H54 (cell line): Measurements from ENCODE around the gene CACNA2D2.

Experiments used
- DNase-seq: peaks from one replicate; pipeline ENCODE4 v3.0.0; 2011; ENCODE audit warnings: low spot score, mixed read lengths; ENCODE audit not compliant: insufficient read length
- FAIRE-seq: peaks from 3 replicates; lab custom pipeline; 2011; peaks lifted over from hg19 to GRCh38; lab: Jason Lieb, UNC
- POLR2A ChIP-seq: IDR thresholded peaks from 2 replicates; pipeline ENCODE4 v1.6.1; 2011; ENCODE audit warnings: low read depth, mild to moderate bottlenecking, low read length

CACNA2D2 gene

DNA sequence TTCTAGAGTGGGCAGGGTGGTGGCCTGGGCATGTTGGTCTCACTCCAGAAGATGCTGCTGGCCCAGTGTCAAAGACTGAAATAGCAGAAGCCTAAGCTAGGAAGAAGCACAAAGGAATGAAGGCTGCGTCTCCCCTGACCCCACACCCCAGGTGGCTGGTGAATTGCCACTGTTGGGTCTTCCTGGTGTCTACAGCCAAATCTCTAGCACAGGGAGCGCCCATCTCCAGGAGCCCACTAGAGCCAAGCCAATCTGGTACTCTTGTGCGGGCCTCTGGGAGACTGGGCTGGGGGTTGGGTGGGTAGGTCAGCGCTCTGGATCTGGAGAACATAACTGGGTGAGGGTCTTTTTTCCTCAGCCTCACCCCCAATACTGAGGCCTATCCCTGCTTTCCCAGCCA lies 176.3 kb downstream of the CACNA2D2 start:
- no peak for FAIRE-seq
- TF ChIP-seq POLR2A: no peak
- DNase-seq: no peak

DNA sequence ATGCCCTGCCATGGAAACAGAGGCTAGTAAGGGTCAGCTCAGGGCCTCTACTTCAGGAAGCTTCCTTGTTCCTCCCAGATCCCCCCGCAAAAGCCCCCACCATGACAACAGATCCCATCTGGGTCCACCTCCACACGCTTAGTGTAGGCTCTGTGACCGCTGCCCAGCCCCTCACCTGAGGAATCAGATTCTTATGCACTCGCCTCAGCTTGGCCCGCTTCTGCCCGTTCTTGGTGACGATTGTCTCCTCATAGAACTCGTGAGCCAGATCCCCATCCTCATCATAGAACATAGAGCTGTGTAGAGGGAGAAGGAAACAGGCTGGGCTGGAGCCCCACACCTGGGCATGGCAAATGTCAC lies 177.3 kb downstream of the CACNA2D2 start:
- FAIRE-seq: no peak
- no peak for DNase-seq
- no peak for TF ChIP-seq POLR2A

DNA sequence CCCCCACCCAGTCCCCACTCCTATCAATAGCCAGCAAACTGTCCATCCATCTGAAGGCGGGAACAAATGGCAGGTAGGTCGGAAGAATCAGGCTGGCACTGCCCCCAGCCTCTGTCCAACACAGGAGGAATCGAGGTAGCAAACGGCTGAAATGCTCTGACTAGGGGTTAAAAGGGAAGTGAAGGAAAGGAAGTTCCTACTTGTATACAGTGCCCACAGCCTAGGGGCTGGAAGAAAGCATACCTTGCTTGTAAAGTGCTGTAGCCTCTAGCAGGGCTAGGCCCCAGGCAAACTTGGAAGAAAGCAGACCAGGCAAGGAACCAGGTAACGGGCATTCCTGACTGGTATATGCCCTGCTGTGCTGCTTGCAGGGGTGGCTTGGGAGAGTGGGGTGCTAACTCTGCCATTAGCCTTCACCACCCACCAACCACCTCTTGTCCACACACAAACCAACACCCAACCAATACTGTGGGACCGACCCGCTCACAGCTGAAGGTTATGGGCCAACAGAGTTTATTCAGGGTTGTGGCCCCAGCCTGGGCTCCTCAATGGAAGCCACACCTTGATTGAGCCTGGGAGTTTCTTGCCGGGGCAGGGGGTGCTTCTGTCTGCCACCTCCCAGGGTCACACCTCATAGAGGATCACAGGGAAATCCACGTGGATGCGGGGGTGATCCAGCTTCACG lies 177.8 kb downstream of the CACNA2D2 start:
- FAIRE-seq: no peak
- no peak for DNase-seq
- TF ChIP-seq POLR2A: no peak

DNA sequence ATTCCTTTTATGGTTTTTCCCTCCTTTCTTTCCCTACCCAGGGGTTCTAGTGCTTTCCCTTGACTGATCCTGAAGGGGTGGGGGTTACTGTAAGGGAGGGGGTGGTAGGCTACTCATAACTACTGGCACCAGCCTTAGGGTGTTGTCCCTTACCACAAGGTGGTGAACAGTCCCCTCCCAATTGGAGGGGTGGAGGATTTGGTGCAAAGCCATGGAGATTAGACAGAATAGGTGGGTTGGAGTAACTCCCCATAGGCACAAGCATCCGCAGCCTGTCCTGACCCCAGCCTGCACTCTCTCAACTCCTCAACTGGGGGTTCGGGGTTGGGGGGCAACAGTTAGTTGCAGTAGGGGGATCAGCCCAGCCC lies 178.3 kb downstream of the CACNA2D2 start:
- TF ChIP-seq POLR2A: no peak
- no peak for FAIRE-seq

DNA sequence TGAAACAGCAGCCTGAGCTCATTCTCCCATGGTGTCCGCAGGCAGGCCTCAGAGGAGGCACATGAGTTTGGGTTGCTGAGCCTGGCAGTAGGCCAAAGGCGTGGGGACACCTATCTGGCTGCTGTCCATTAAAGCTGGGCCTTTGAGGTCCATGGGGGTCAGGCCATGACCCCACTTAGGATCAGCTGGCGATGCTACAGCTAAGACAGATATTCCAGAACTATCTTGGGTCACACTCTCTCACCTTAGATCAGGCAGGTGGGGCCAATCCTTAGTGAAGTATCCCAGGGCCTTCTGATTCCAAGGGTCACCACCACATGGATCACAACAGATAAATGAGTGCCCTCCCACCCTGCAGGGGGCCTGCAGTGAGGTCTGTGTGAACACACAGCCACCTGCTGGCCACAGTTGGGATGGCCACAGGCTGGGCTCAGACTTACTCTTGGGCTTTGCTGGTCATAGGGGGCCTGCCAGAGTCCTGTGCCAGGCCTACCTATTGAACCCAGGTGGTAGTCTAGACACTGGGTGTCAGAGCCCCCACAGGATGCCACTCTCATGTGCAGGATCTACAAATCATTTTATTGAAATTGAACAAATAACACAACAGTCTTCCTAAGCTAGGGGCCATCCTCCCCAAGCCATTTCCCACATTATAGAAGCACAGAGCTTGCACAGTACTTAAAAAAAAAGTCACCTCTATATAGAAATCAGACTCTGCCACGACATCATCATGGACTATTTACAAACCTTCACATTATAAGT lies 178.9 kb downstream of the CACNA2D2 start:
- FAIRE-seq: no peak
- peak; percentile 83 for DNase-seq
- TF ChIP-seq POLR2A: no peak

More for the DNA sequence above, 178.3 kb downstream of the CACNA2D2 start:
- DNase-seq: no peak

DNA sequence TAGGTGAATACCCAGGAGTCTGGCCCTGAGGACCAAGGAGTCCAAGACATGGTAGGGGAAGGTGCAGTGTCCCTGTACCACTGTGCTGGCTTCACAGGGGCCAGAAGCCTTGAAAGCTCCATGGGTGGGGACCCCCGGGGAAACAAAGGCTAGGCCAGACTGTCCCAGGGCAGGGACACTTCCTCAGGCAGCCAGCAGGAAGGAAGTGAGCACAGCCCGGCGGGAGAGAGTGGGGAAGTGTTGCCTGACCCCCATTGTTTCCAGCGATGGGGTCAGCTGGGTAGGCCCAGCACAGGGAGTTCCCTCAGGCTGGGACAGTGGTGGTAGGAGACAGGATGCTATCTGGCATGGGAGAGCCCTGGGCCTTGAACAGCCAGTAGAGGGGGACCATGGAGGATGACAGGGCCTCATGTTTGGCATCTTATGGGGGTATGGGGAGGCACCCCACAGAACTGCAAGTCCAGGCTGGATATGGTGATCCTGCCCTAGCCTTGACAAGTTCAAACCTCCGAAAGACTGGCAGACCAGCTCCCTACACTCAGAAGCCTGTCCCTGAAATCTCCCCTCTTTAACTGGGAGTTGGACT lies 179.7 kb downstream of the CACNA2D2 start:
- FAIRE-seq: no peak

DNA sequence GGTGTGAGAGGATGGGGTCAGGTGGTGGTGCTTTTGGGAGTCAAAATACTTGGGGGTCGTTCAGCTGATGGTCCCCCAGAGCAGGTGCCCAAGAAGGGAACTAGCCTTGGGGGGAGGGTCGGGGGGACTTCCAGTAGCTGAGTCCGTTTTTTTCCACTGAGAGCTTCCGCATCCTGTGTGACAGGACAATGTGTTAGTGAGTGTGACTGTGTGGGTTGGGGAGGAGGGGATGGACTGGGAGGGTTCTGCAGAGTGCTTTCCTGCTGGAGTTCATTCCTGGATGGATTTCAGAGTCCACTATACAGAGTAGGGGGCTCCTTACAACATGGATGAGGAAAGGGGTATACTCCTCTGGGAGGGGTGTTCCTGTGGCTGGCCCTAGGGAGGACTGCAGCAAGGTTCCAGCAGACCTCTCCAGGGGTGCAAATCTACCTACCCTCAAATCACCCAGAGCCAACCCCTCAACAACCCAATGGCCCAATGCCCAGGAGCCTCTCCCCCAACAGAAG lies 180.3 kb downstream of the CACNA2D2 start:
- TF ChIP-seq POLR2A: no peak
- no peak for FAIRE-seq

More for the DNA sequence above, 179.7 kb downstream of the CACNA2D2 start:
- DNase-seq: no peak
- no peak for TF ChIP-seq POLR2A

DNA sequence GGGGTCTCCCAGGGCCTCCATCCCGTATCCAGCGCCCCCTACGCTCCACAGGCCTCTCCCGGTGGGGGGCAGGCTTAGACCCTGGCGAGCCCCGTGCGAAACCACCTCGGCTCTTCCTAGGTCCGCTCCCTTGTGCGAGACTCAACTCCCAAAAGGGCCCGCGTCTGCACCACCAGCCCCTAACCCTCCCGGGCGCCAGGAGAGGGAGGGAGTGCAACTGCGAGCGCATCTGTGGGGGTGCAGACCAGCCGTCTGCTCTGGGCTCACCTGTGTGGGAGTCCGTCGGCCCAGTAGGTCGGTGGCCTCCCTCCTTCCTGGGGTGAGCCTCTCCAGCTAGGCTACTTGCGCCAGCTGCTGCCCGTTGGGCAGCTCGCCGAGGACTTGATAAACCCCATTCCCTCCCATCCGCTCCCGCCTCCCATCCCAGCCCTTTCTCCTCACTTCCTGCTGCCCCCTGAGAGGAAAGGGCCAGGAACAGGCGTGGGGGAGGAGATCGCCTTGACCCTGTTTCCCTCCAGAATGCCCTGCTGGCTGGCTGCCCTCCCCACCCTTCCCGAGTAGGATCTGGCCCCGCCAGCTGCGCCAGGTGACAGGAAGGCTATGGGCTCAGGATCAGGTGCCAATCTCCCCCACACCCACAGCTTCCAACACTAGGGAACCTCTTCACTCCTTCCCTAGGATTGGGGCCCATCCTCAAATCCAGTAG lies 180.9 kb downstream of the CACNA2D2 start, which contains the start of gene HYAL2:
TSS of gene HYAL2 (minus strand) at position 360 of the 706 bp plus-strand sequence. CDS start 2,256 bp downstream, outside the sequence.
- no peak for FAIRE-seq
- DNase-seq: no peak
- no peak for TF ChIP-seq POLR2A

More for the DNA sequence above, 180.3 kb downstream of the CACNA2D2 start:
- no peak for DNase-seq

DNA sequence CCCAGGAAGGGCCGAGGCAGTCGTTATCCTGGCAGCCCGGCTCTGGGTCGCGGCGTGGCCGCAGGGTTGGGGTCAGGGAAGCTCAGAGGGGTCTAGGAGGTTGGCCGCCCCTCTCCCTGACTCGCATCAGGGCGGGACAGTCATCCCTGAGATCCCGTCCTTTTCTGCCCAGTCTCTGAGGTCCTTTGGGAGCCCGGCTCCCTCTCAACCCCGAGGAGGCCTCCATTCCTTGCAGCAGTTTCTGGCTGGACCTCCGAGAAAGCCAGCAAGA lies 181.4 kb downstream of the CACNA2D2 start:
- no peak for TF ChIP-seq POLR2A

DNA sequence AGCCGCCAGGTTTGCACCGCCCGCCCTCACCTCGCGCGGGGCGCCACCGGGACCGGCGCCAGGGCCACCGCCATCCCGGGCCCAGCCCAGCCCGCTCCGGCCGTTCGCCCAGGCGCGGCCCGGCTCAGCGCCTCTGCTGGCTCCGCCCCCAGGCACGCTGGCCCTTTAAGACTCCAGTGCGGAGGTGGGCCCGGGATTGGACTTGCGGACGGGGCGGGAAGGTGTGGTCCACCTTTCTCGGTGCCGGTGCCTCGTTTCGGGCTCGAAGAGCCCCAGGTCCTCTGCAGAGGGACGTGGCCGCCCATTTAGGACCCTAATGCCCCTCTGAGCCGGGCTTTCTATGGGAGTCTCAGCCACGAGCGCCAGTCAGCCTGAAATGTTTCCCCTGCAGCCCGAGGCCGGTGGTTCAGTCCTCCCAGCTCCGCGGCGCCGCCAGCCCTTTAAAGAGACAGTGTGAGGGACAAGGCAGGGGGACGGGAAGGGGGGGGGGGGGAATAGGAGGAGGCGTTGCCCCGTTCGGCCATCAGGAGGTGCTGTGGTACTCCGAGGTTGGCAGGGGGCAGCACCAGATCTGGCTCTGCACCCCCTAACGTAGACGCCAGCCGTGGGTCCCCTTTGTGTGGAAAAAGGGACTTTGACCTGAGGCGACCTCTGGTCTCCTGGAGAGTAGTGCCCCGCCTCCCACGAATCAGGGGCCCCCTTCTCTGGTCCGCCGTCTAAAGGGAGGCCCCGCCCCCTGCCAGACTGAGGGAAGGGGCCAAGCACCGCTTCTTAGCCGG lies 181.9 kb downstream of the CACNA2D2 start:
- peak; percentile 81 for DNase-seq
- no peak for FAIRE-seq
- TF ChIP-seq POLR2A: peak; percentile 73

More for the DNA sequence above, 181.4 kb downstream of the CACNA2D2 start:
- DNase-seq (no peak), FAIRE-seq (no peak)

DNA sequence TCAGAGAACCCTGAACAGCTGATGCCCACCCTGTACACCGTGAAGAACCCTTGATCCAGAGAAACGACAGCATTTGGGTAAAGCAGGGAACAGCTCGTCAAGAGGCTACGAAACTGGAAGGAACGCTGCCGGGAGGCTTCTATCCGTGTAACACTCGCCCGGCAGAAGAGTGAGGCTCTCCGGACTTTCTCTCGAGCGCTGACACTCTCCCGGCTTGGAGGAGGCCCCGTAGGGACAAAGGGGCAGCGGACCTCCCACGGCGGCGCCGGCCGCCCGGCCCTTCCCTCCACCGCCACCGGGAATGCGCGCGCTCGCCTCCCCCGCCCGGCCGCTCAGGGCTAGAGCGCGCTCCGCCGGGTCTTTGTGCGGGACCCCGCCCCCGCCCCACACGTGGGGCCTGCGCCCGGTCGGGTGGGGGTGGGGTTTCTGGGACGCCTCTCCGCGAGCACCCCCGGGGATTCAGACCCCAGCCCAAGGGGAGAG lies 182.5 kb downstream of the CACNA2D2 start:
- FAIRE-seq (no peak), DNase-seq (no peak)
- no peak for TF ChIP-seq POLR2A

DNA sequence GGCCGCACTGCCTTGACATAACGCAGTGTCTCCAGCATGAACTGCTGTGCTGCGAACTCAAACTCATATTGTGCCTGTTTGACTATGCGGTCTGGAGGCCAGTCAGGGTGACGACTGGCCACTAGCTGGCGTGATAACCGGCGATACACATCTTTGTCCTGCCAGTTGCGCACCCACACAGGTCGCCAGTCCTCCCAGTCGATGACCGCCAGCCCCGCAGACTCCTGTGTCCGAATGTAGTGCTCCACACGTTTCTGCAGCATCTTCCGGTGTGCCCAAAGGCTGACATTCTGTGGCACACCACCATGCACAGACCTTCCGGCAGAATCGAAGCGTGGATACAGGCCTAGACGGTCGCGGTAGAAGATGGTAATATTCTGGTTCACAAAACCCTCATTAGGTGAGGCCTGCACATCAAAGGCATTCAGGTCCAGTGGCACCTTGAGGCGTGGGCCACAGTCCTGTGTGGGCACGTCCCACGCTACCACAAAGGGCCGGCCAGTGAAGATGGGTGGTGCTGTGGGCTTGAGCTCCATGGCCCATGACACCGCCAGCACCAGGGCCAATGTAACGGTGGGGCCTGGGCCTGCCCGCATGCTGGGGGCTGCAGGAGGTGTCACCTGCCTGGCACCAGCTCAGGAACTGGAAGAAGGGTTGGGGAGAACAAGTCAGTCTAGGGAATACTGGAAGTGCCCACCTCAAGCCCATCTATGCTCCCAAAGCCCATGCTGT lies 183.4 kb downstream of the CACNA2D2 start:
- FAIRE-seq (no peak), DNase-seq (no peak)
- no peak for TF ChIP-seq POLR2A
